22Rv1 (cell line): ENCODE results near the gene MAP2K2.
A peak's percentile ranks its signal among the peaks of the same experiment; 100 is the strongest.

Source experiments
- H3K27ac ChIP-seq: fragments of 450-650 bp; 2 replicates; pipeline ENCODE4 v1.5.1; 2017
- ZFX ChIP-seq: fragments of 450-650 bp; IDR thresholded peaks from 2 replicates; pipeline ENCODE4 v1.6.1; 2017; ENCODE audit warnings: antibody characterized with exemption, borderline replicate concordance
- TF ChIP-seq, protein P1 (sequence below): fragments of 450-650 bp; IDR thresholded peaks from 2 replicates; pipeline ENCODE4 v1.5.1; 2017; ENCODE audit warnings: mild to moderate bottlenecking

Gene MAP2K2

DNA sequence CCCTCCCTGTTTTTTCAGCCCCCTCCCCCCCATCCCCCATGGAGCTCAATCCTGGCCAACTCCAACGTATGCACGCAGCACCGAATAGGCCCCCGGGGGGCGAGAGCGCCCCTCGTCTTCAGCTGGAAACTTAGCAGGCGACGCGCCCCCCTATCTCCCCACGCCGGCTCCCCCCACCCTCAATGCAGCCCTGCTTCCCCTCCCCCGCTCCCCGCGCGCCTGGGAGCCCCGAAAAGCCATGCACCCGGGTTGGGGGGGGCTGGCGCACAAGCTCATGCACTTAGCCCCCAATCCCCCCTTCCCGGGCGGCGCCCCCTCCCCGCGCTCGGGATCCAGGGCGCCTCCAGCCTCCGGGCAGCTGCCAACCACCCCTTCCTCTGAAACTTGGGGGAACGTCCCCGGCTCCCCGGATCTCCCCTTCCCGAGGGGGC is 57.7 kb downstream of the MAP2K2 start:
- H3K27ac ChIP-seq, result peak overlapping the region; percentile 97
- no peak for TF ChIP-seq ZFX
- TF ChIP-seq, protein P1, sequence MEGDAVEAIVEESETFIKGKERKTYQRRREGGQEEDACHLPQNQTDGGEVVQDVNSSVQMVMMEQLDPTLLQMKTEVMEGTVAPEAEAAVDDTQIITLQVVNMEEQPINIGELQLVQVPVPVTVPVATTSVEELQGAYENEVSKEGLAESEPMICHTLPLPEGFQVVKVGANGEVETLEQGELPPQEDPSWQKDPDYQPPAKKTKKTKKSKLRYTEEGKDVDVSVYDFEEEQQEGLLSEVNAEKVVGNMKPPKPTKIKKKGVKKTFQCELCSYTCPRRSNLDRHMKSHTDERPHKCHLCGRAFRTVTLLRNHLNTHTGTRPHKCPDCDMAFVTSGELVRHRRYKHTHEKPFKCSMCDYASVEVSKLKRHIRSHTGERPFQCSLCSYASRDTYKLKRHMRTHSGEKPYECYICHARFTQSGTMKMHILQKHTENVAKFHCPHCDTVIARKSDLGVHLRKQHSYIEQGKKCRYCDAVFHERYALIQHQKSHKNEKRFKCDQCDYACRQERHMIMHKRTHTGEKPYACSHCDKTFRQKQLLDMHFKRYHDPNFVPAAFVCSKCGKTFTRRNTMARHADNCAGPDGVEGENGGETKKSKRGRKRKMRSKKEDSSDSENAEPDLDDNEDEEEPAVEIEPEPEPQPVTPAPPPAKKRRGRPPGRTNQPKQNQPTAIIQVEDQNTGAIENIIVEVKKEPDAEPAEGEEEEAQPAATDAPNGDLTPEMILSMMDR, result no peak

- peak overlapping the region; percentile 97 for H3K27ac ChIP-seq
- no peak for TF ChIP-seq ZFX
- TF ChIP-seq, protein P1, result no peak
Measured at GRCh38 chr19:4065430-4066175, 58.3 kb downstream of the MAP2K2 start.

DNA sequence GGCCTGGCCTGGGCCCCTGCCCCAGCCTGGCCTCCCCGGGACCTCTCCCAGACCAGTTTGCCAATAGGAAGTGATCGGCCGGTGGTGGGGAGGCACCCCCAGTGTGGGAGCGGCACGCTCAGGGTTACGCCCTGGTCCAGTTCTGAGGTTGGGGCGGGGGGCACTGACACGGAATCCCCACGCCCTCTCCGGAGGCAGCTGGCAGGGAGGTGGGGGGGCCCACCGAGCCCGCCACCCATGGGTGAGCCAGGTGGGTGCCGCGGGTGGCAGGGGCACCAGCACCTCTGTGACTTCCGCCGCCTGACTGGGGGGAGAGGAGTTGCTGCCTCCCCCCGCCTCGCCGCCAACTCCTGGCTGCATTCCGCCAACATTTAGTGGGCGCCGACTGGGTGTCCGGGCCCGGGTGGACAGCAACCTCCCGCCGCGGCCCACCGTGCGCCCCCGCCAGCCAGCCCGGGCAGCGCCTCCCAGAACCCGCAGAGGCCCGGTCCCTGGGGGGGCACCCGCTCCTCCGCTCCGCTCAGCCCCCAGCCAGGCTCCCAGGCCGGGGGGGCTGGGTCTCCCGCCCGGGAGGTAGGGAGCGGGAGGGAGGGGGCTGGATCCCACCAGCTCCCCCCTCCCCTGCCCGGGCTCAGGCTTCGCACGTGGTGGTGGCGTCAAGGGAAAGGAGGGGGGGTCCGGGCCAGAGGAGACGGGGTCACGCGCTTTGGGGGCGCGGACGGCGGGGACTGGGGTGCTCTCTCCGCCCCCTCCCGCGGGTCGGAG is 59.2 kb downstream of the MAP2K2 start:
- TF ChIP-seq ZFX, result no peak
- TF ChIP-seq, protein P1, result no peak
- H3K27ac ChIP-seq, result peak overlapping the region; percentile 97

GRCh38 chr19:4064149-4064495 is 59.8 kb downstream of the MAP2K2 start:
- peak overlapping the region; percentile 97 for H3K27ac ChIP-seq
- TF ChIP-seq ZFX, result no peak
- TF ChIP-seq, protein P1, result no peak

DNA sequence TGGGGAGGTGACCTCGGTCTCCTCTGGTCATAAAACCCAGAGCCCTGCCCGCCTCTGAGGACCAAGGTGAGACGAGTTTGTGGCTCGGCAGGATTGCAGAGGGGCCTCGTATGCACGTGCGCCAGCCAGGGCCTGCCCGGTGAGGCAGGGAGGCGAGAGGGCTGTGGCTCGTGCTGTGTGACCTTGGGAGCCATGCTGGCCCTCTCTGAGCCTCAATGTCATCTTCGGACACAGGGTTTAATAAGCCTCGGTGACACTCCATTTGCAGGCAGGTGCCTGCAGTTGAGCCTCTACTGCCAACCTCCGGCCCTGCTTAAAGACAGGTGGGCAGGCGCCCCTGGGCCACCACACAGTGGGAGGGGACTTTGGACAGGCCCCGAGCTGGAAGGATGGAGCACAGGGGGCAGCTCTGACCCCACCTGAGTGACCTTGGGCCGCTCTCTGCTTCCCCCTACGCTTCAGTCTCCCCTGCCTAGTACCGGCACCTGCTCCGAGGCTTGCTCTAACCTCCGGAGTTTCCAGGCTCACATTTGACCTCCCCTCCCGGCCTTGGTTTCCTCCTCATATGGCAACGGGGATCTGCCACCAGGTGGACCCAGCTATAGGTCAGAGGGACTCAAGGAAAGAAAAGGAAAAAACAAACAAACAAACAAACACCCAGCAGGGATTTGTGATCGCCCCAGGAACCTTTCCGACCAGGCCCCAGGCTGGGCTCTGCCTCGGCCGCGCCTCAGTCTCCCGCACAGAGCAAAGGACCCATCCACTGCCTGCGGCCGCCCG is 60.4 kb downstream of the MAP2K2 start:
- peak overlapping the region; percentile 97 for H3K27ac ChIP-seq
- TF ChIP-seq, protein P1, result peak; percentile 29
- TF ChIP-seq ZFX, result no peak

GRCh38 chr19:4062419-4063368 is 61.2 kb downstream of the MAP2K2 start:
- H3K27ac ChIP-seq, result peak overlapping the region; percentile 97

More at GRCh38 chr19:4062419-4063368, 61.2 kb downstream of the MAP2K2 start:
- no peak for TF ChIP-seq ZFX
- TF ChIP-seq, protein P1, result no peak
